NCI-H82 (cell line): ENCODE measurements around the gene SPIN1.

Source experiments
- DNase-seq: peaks from one replicate; lab custom pipeline; 2025; lab: John Stamatoyannopoulos, UW

The SPIN1 gene

GRCh38 chr9:88436379-88436778 is 48.1 kb downstream of the SPIN1 start:
- DNase-seq: no peak

- no peak for DNase-seq
Observed at GRCh38 chr9:88437210-88438146, 49.2 kb downstream of the SPIN1 start.

GRCh38 chr9:88438811-88439210 is 50.6 kb downstream of the SPIN1 start:
- no peak for DNase-seq

GRCh38 chr9:88441301-88442007 is 53.2 kb downstream of the SPIN1 start:
- no peak for DNase-seq

GRCh38 chr9:88443480-88444113 is 55.4 kb downstream of the SPIN1 start:
- DNase-seq: no peak

- DNase-seq: no peak
Observed at GRCh38 chr9:88446728-88447127, 58.5 kb downstream of the SPIN1 start.

- DNase-seq: no peak
Observed at GRCh38 chr9:88447431-88447830, 59.2 kb downstream of the SPIN1 start.

- DNase-seq: no peak
Observed at GRCh38 chr9:88451160-88451559, 62.9 kb downstream of the SPIN1 start.

- DNase-seq: no peak
Observed at GRCh38 chr9:88458716-88459465, 70.6 kb downstream of the SPIN1 start.

- DNase-seq: peak; percentile 9
Observed at GRCh38 chr9:88460587-88461332, 72.5 kb downstream of the SPIN1 start.

- DNase-seq: no peak
Observed at GRCh38 chr9:88462191-88462590, 73.9 kb downstream of the SPIN1 start.

GRCh38 chr9:88464851-88465250 is 76.6 kb downstream of the SPIN1 start:
- no peak for DNase-seq

- DNase-seq: no peak
Observed at GRCh38 chr9:88468226-88468625, 80.0 kb downstream of the SPIN1 start.

GRCh38 chr9:88476491-88477271 is 88.4 kb downstream of the SPIN1 start:
- no peak for DNase-seq

- no peak for DNase-seq
Observed at GRCh38 chr9:88477300-88477751, 89.1 kb downstream of the SPIN1 start.

GRCh38 chr9:88478246-88478645 is 90.0 kb downstream of the SPIN1 start:
- no peak for DNase-seq

GRCh38 chr9:88481933-88482332 is 93.7 kb downstream of the SPIN1 start:
- DNase-seq: no peak

- DNase-seq: no peak
Observed at GRCh38 chr9:88488166-88488565, 99.9 kb downstream of the SPIN1 start.

- DNase-seq: no peak
Observed at GRCh38 chr9:88494983-88495721, 106.9 kb downstream of the SPIN1 start.

- no peak for DNase-seq
Observed at GRCh38 chr9:88497224-88497623, 109.0 kb downstream of the SPIN1 start.
